ENCODE data around the gene IGSF10.

Gene IGSF10

DNA sequence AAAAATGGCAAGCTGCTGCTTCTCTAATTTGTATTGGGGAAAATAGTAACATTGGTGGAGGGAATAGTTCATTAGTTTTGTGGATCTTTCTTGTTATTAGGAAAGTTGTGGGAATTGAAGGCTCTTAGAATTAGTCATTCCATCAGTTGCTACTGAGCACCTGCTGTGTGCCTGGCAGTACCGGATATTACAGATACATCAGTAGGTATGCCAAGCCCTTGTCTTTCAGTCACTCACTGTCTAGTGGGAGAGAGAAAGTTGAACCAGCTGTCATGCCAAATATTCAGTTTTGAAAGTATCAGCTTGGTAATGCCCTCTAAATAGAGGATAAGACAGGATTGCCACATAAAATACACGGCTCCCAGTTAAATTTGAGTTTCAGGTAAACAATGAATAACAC, 32.5 kb downstream of the IGSF10 start:
- in situ Hi-C loops (cut with MboI; ENCODE audit: low sequenced_read_pairs, unreplicated experiment) = loop anchor here (25.0 kb wide), 1 partner anchor 1034 kb away; no protein-coding TSS in a partner anchor
- TF ChIP-seq, protein P1, sequence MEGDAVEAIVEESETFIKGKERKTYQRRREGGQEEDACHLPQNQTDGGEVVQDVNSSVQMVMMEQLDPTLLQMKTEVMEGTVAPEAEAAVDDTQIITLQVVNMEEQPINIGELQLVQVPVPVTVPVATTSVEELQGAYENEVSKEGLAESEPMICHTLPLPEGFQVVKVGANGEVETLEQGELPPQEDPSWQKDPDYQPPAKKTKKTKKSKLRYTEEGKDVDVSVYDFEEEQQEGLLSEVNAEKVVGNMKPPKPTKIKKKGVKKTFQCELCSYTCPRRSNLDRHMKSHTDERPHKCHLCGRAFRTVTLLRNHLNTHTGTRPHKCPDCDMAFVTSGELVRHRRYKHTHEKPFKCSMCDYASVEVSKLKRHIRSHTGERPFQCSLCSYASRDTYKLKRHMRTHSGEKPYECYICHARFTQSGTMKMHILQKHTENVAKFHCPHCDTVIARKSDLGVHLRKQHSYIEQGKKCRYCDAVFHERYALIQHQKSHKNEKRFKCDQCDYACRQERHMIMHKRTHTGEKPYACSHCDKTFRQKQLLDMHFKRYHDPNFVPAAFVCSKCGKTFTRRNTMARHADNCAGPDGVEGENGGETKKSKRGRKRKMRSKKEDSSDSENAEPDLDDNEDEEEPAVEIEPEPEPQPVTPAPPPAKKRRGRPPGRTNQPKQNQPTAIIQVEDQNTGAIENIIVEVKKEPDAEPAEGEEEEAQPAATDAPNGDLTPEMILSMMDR (IDR thresholded peaks at IDR 0.05; ENCODE audit: borderline replicate concordance, control extremely low read depth, extremely low read depth, insufficient read depth, missing control alignments) = no peak
- DNase-seq (ENCODE audit: low spot score) = no peak

DNA sequence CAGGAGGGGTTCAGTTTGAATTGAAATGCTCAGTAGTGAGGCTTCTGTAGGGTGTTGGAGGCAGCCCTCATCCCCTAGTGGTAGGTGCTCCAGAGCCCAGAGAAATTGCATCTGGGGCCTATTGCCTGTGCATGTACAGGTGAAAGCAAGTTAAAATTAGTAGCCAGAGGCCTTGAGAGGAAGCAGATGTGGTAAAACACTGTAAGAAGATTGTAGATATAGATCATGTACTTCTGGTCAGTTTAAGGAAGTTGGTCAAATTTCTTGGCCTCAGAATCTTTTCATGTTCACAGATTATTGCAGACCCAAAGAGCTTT, 34.6 kb downstream of the IGSF10 start:
- in situ Hi-C loops (cut with MboI; ENCODE audit: low sequenced_read_pairs, unreplicated experiment) = loop anchor here (25.0 kb wide), 1 partner anchor 1036 kb away; no protein-coding TSS in a partner anchor
- peak; percentile 45 for DNase-seq (ENCODE audit: low spot score)
- TF ChIP-seq, protein P1 (IDR thresholded peaks at IDR 0.05; ENCODE audit: borderline replicate concordance, control extremely low read depth, extremely low read depth, insufficient read depth, missing control alignments) = no peak

DNA sequence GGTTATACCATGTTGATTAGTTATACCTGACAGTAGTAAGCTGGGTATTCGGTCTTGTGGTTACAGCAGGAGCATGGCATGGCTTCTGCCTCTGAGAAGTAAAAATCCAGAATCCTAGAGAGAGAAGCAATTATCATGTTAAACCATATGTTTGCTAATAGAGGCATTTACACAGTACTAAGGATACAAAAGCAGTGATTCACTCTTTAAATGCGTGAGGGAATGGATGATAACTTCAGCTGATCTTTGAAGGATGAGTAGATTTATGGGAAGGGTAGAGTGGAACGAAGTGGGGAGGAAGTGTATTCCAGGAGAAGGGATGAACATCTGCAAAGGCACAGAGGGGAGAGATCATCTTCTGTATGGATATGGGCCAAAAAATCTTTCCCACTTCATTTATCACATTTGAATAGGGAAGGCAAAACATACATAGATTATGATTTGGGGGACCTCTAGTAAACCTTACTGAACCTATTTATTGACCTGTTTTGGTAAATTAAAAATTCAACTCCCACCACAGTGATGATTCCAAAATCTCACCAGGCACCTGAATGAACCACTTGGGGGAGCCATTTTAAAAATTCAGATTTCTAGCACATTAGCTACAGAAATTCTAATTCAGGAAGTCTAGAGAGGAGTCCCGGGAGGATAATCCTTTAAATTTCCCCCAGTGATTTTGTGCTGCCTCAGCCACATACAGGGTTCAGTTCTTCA, 35.1 kb downstream of the IGSF10 start:
- DNase-seq (ENCODE audit: low spot score) = peak; percentile 25
- TF ChIP-seq, protein P1 (IDR thresholded peaks at IDR 0.05; ENCODE audit: borderline replicate concordance, control extremely low read depth, extremely low read depth, insufficient read depth, missing control alignments) = no peak
- in situ Hi-C loops (cut with MboI; ENCODE audit: low sequenced_read_pairs, unreplicated experiment) = loop anchor here (25.0 kb wide), 1 partner anchor 1037 kb away; no protein-coding TSS in a partner anchor

DNA sequence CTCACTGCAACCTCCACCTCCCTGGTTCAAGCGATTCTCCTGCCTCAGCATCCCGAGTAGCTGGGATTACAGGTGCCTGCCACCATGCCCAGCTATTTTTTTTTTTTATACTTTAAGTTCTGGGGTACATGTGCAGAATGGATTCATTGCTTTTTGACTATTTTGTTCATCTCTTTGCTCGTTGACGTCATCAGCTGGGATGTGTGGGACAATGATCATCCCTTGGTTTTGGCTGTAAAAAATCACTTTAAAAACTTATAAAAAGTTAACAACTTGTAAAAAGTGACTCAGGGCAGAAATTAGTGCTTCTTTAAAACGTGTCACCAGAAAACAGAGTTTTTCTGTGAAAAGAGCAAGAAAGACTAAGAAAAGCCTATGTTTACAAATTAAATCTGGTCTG, 37.8 kb downstream of the IGSF10 start:
- TF ChIP-seq, protein P1 (IDR thresholded peaks at IDR 0.05; ENCODE audit: borderline replicate concordance, control extremely low read depth, extremely low read depth, insufficient read depth, missing control alignments) = no peak

DNA sequence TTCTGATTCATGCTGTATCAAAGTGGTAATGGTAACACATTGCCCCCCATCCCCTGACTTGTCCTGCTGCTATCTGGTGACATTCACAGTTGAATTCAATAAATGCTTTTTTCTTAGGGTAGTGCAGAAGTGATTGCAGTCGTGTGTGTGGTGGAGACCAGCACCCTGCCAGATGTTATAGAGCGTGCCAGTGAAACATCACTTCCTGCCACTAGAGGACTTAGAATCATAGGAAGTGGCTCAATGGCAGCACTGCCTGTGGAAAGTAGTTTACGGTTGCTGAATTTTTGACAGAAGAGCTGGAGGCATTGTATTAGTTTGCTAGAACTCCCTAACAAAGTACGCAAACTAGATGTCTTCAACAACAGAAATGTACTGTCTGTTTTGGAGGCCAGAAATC, 38.9 kb downstream of the IGSF10 start:
- in situ Hi-C loops (cut with MboI; ENCODE audit: low sequenced_read_pairs, unreplicated experiment) = no loop called here
- DNase-seq (ENCODE audit: low spot score) = no peak
- TF ChIP-seq, protein P1 (IDR thresholded peaks at IDR 0.05; ENCODE audit: borderline replicate concordance, control extremely low read depth, extremely low read depth, insufficient read depth, missing control alignments) = no peak

More for the DNA sequence above, 37.8 kb downstream of the IGSF10 start:
- in situ Hi-C loops (cut with MboI; ENCODE audit: low sequenced_read_pairs, unreplicated experiment) = no loop called here
- DNase-seq (ENCODE audit: low spot score) = no peak

DNA sequence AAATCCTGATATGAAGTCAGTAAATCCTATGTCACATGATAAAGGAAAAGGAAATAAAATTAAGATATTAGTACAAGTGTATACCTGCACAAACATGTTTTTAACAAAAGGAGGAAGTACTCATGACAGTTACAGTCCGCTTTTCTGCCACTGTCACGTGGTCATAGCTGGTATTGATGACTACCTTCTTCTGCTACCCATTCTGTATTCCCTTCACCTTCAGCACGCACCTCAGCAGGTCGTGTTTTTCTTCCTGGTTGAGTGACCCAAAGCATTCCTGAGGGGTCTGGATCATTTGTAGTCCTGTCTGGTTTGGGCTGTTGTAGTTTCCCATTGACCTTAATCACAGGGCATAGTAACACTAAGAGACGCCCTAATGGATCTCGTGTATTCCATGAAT, 41.1 kb downstream of the IGSF10 start:
- in situ Hi-C loops (cut with MboI; ENCODE audit: low sequenced_read_pairs, unreplicated experiment) = no loop called here
- DNase-seq (ENCODE audit: low spot score) = no peak

More for the DNA sequence above, 41.1 kb downstream of the IGSF10 start:
- TF ChIP-seq, protein P1 (IDR thresholded peaks at IDR 0.05; ENCODE audit: borderline replicate concordance, control extremely low read depth, extremely low read depth, insufficient read depth, missing control alignments) = no peak

Measured in GM13976 (cell line).